Spleen (tissue), 11 donors: ENCODE data around the gene DLG2. TPM values are rescaled to one million over a fixed set of nuclear protein-coding genes. Genes with fewer than 3 reads are reported as not detected.

ENCODE experiments used
- DNase-seq: peaks from one replicate; pipeline ENCODE4 v3.0.0-alpha.2; 2020
- H3K27ac ChIP-seq, 8 donors: fragments of 200-600 bp; sonication (generic) in 7 of 8; 1 replicate in 4 of 8; 2 replicates in 4 of 8; pipeline versions ENCODE4 v1.5.0 to v1.8.0; 2016 to 2021; ENCODE audit warnings: inconsistent platforms in 4 of 8, mild to moderate bottlenecking in 4 of 8, moderate library complexity in 1 of 8
- H3K27me3 ChIP-seq, 7 donors: fragments of 200-600 bp; sonication (generic) in 6 of 7; replicated peaks in 1 of 7; 1 replicate in 4 of 7; 2 replicates in 3 of 7; pipeline versions ENCODE4 v1.5.0 to v1.8.0; 2016 to 2021; ENCODE audit warnings: inconsistent platforms in 3 of 7, mild to moderate bottlenecking in 1 of 7
- H3K36me3 ChIP-seq, 6 donors: fragments of 200-600 bp; sonication (generic) in 5 of 6; 1 replicate in 4 of 6; 2 replicates in 2 of 6; pipeline versions ENCODE4 v1.5.0 to v1.8.0; 2016 to 2021; ENCODE audit warnings: inconsistent platforms in 2 of 6
- H3K4me1 ChIP-seq, 6 donors: fragments of 200-600 bp; sonication (generic) in 5 of 6; 1 replicate in 3 of 6; 2 replicates in 3 of 6; pipeline versions ENCODE4 v1.5.0 to v1.8.0; 2016 to 2021; ENCODE audit warnings: inconsistent platforms in 3 of 6
- H3K4me3 ChIP-seq, 8 donors: fragments of 200-600 bp; sonication (generic) in 7 of 8; 1 replicate in 4 of 8; 2 replicates in 4 of 8; pipeline versions ENCODE4 v1.5.0 to v1.8.0; 2016 to 2021; ENCODE audit warnings: inconsistent platforms in 4 of 8, mild to moderate bottlenecking in 4 of 8, moderate library complexity in 2 of 8
- H3K9me3 ChIP-seq, 8 donors: fragments of 200-600 bp; sonication (generic) in 7 of 8; 1 replicate in 4 of 8; 2 replicates in 4 of 8; pipeline versions ENCODE4 v1.5.0 to v1.8.0; 2016 to 2021; ENCODE audit warnings: inconsistent platforms in 4 of 8
- CTCF ChIP-seq, 11 experiments: fragments of 200-600 bp in 7 of 11; fragments of 450-650 bp in 4 of 11; sonication (generic) in 4 of 11; IDR thresholded peaks in 8 of 11; conservative IDR thresholded peaks in 3 of 11; 1 replicate in 7 of 11; 2 replicates in 4 of 11; pipeline versions ENCODE4 v1.4.0 to v1.8.0; 2016 to 2021; ENCODE audit warnings: antibody characterized with exemption in 11 of 11, inconsistent platforms in 4 of 11, mild to moderate bottlenecking in 1 of 11
- POLR2A ChIP-seq, 3 donors: fragments of 450-650 bp; IDR thresholded peaks; one replicate each; pipeline ENCODE4 v1.5.1; 2017; ENCODE audit warnings: antibody characterized with exemption in 3 of 3, mild to moderate bottlenecking in 1 of 3
- POLR2AphosphoS5 ChIP-seq, 3 donors: sonication (generic); formaldehyde crosslinking; IDR thresholded peaks; one replicate each; pipeline ENCODE4 v1.5.1; 2017; ENCODE audit warnings: antibody characterized with exemption in 3 of 3
- WGBS, 5 donors: extraction: QIAGEN DNeasy Blood & Tissue Kit in 3 of 5; methylation state at CpG; one replicate each; pipeline versions ENCODE4 v1.1.5 to v1.1.7; 2013 to 2018; 5-methylcytosine and 5-hydroxymethylcytosine counted together
- intact Hi-C: fragments of 100-400 bp; cut with DNase I; formaldehyde crosslinking; loops from one replicate; pipeline ENCODE4 v1.15.0; 2023; ENCODE audit warnings: low total_unique reads
- polyA plus RNA-seq, 3 donors: library from polyadenylated mRNA; stranded (reverse); fragments of 200-250 nt; gene quantifications; one replicate each; pipeline ENCODE4 v1.2.1, GENCODE V29; 2013
- total RNA-seq, 7 donors: library from RNA; depleted of rRNA in 3 of 7; stranded (reverse); fragments of >200 nt in 3 of 7; fragmentation: NEBNext Ultra II Directional in 4 of 7; extraction: Animal tissue kit (Norgen Biotek cat#: 25700) in 4 of 7; gene quantifications; one replicate each; pipeline versions ENCODE4 v1.1.0 to v1.2.1, GENCODE V29; 2016 to 2021
- donor health status: healthy with polysubstance abuse.
- donor health status: DM: no; HTN: no; CAD: no; lungs with moderate emphysema.
- donor health status: DM: no; HTN: no; CAD: no.
- donor health status: Bipolar disorder and iron deficiency.
- donor health status: healthy.
- donor health status: DM: no; HTN: no; CAD: no.
- donor health status: DM: yes; HTN: yes; CAD: no.

Gene DLG2
- total and polyA plus RNA-seq, 10 donors, result 0.43 to 12.7 (median 7.9) TPM

DNA sequence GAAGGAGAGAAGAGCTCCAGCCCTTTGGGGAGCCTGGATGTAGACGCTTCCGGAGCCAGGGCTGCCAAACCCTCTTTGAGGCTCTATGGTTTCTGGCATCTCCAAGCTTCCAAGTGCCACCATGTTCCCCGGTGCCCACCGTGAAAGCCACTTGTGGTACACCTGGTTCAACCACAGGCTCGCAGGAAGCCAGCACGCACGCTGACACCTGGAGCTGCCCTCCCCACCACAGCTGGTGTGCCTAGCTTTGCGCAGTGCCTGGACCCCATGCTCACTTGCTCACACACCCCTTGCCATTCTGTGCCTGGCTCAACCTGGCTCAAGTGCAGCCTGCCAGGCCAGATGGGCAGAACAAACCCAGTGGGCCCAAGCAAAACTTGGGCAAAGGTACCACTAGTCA is 831.4 kb downstream of the DLG2 start:
- Histone ChIP-seq H3K4me1 (no peaks in the 10 kb centered on the region), H3K9me3 (peaks cover 0 to 24% (median 7%) of the 10 kb centered on the region in 8 donors), H3K27ac (no peak overlapping the region), H3K27me3 (no peaks in the 10 kb centered on the region), H3K36me3 (no peaks in the 10 kb centered on the region), H3K4me3 (no peak overlapping the region)
- intact Hi-C loops, result no loop called here
- DNase-seq, result peak; percentile 64
- WGBS, 5 donors, result 79 to 92% (median 86%) methylated on average over 8 of the region's 8 CpGs
- TF ChIP-seq POLR2AphosphoS5 (IDR thresholded peaks at IDR 0.05) (no peak), CTCF (IDR thresholded peaks at IDR 0.05 in 8 of 11, conservative IDR thresholded peaks at IDR 0.05 in 3 of 11) (no peak), POLR2A (IDR thresholded peaks at IDR 0.05) (no peak)

GRCh38 chr11:84794663-84795443 is 832.3 kb downstream of the DLG2 start:
- peaks cover 0 to 24% (median 7%) of the 10 kb centered on the region in 8 donors for H3K9me3 ChIP-seq
- intact Hi-C loops, result no loop called here
- H3K4me1 ChIP-seq, result no peaks in the 10 kb centered on the region
- DNase-seq, result no peak
- TF ChIP-seq POLR2AphosphoS5 (IDR thresholded peaks at IDR 0.05) (no peak), CTCF (IDR thresholded peaks at IDR 0.05 in 8 of 11, conservative IDR thresholded peaks at IDR 0.05 in 3 of 11) (no peak)
- WGBS, 5 donors, result 88 to 92% (median 90%) methylated on average over 7 to 10 of the region's 10 CpGs
- no peaks in the 10 kb centered on the region for H3K36me3 ChIP-seq
- no peaks in the 10 kb centered on the region for H3K27me3 ChIP-seq
- no peak overlapping the region for H3K4me3 ChIP-seq
- H3K27ac ChIP-seq, result no peak overlapping the region

DNA sequence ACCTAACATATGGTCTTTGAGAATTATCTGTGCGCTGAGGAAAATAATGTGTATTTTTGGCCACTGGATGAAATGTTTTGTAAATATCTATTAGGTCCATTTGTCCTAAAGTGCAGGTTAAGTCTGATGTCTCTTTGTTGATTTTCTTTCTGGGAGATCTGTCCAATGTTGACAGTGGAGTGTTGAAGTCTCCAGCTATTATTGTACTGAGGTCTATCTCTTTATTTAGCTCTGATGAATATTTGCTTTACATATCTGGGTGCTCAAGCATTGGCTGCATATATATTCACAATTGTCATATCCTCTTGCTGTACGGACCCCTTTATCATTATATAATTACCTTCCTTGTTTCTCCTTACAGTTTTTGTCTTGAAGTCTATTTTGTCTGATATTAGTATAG is 833.8 kb downstream of the DLG2 start:
- H3K36me3 ChIP-seq, result no peaks in the 10 kb centered on the region
- intact Hi-C loops, result no loop called here
- no peak overlapping the region for H3K27ac ChIP-seq
- TF ChIP-seq POLR2A (IDR thresholded peaks at IDR 0.05), result no peak
- TF ChIP-seq POLR2AphosphoS5 (IDR thresholded peaks at IDR 0.05), result no peak
- TF ChIP-seq CTCF (IDR thresholded peaks at IDR 0.05 in 8 of 11, conservative IDR thresholded peaks at IDR 0.05 in 3 of 11), result no peak
- no peaks in the 10 kb centered on the region for H3K4me1 ChIP-seq
- no peak for DNase-seq
- H3K9me3 ChIP-seq, result peaks cover 0 to 24% (median 6%) of the 10 kb centered on the region in 8 donors
- 85 to 91% (median 87%) methylated on average over 2 of the region's 2 CpGs for WGBS, 5 donors
- H3K27me3 ChIP-seq, result no peaks in the 10 kb centered on the region
- H3K4me3 ChIP-seq, result no peak overlapping the region

DNA sequence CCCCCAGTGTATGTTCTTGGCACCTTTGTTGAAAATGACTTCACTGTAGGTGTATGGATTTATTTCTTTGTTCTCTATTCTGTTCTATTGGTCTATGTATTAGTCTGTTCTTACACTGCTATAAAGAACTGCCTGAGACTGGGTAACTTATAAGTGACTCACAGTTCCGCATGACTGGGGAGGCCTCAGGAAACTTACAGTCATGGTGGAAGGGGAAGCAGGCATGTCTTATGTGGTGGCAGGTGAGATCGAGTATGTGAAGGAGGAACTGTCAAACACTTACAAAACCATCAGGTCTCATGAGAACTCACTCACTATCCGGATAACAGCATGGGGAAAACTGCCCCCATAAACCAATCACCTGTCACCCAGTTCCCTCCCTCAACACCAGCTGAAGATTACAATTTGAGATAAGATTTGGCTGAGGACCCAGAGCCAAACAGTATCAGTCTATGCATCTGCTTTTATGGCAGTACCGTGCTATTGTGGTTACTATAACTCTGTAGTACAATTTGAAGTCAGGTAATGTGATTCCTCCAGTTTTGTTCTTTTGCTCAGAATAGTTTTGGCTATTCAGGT is 836.2 kb downstream of the DLG2 start:
- intact Hi-C loops, result no loop called here
- no peaks in the 10 kb centered on the region for H3K4me1 ChIP-seq
- WGBS, 5 donors, result 42 to 60% (median 56%) methylated on average over 4 of the region's 4 CpGs
- no peak overlapping the region for H3K4me3 ChIP-seq
- no peak overlapping the region for H3K27ac ChIP-seq
- no peaks in the 10 kb centered on the region for H3K36me3 ChIP-seq
- H3K9me3 ChIP-seq, result peaks cover 0 to 15% (median 2%) of the 10 kb centered on the region in 8 donors
- no peak for TF ChIP-seq POLR2A (IDR thresholded peaks at IDR 0.05)
- no peak for TF ChIP-seq CTCF (IDR thresholded peaks at IDR 0.05 in 8 of 11, conservative IDR thresholded peaks at IDR 0.05 in 3 of 11)
- TF ChIP-seq POLR2AphosphoS5 (IDR thresholded peaks at IDR 0.05), result no peak
- DNase-seq, result no peak
- no peaks in the 10 kb centered on the region for H3K27me3 ChIP-seq
